ENCODE measurements around the gene AGR2.

The AGR2 gene

GRCh38 chr7:16847381-16847860 is 42.6 kb upstream of the AGR2 start:
- H3K4me3 ChIP-seq (ENCODE audit: low read depth, low read length): no peak overlapping the region
- TF ChIP-seq CTCF (IDR thresholded peaks at IDR 0.05; ENCODE audit: low read depth, low read length) (no peak), MYC (IDR thresholded peaks at IDR 0.05; ENCODE audit: low read depth, low read length) (no peak)
- no peak for DNase-seq (ENCODE audit: low read depth)

DNA sequence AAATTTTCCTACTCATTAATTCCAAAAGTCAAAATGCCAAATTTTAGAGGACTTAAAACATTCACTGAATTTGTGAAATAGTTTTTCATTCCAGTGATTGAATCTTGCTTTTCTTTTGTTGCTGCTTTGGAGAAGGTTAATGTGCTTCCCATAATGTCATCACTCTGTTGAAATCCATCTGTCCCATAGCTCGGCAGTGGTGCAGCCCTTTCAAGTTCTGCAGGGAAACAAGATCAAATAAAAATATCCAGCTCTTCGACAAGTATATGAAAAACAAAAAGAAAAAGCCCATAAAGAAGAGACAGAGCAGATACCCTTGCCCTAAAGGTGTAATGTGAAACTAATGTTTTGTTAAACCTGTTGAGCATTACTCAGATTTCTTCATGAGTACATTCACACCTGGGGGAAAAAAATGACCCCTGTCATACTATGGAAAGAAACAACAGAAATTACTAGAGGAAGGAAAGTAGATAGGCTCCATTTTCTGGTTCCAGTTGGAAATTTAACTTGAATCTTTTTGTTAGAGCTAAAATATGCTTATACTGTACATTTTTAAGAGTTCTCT is 41.9 kb upstream of the AGR2 start:
- no peak overlapping the region for H3K4me3 ChIP-seq (ENCODE audit: low read depth, low read length)
- DNase-seq (ENCODE audit: low read depth): no peak
- no peak for TF ChIP-seq MAX (IDR thresholded peaks at IDR 0.05; ENCODE audit: low read depth, low read length)
- TF ChIP-seq CTCF (IDR thresholded peaks at IDR 0.05; ENCODE audit: low read depth, low read length): no peak
- TF ChIP-seq POLR2A (IDR thresholded peaks at IDR 0.05; ENCODE audit: extremely low read depth, insufficient read length): no peak
- TF ChIP-seq MYC (IDR thresholded peaks at IDR 0.05; ENCODE audit: low read depth, low read length): no peak

GRCh38 chr7:16845746-16846145 is 40.9 kb upstream of the AGR2 start:
- H3K4me3 ChIP-seq (ENCODE audit: low read depth, low read length): no peak overlapping the region
- TF ChIP-seq MAX (IDR thresholded peaks at IDR 0.05; ENCODE audit: low read depth, low read length) (no peak), CTCF (IDR thresholded peaks at IDR 0.05; ENCODE audit: low read depth, low read length) (no peak), POLR2A (IDR thresholded peaks at IDR 0.05; ENCODE audit: extremely low read depth, insufficient read length) (no peak), MYC (IDR thresholded peaks at IDR 0.05; ENCODE audit: low read depth, low read length) (no peak)
- DNase-seq (ENCODE audit: low read depth): no peak

DNA sequence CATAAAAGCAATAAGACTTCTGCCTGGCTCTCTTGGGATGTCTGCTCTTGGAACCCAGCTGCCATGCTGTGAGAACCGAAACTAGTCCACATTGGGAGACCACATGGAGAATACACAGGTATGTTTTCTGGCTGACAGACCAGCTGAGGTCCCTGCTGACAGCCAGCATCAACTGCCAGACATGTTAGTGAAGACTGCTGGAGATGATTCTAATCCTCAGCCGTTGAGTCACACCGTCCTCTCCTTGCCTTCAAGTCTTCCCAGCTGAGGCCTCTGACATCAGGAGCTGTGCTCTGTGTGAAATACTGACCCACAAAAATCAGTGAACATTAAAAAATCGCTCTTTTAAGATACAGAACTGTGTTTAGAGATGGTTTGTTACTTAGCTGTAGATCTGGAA is 36.9 kb upstream of the AGR2 start:
- no peak for DNase-seq (ENCODE audit: low read depth)
- no peak for TF ChIP-seq MYC (IDR thresholded peaks at IDR 0.05; ENCODE audit: low read depth, low read length)
- H3K4me3 ChIP-seq (ENCODE audit: low read depth, low read length): no peak overlapping the region

- H3K4me3 ChIP-seq (ENCODE audit: low read depth, low read length): no peak overlapping the region
- DNase-seq (ENCODE audit: low read depth): no peak
- no peak for TF ChIP-seq POLR2A (IDR thresholded peaks at IDR 0.05; ENCODE audit: extremely low read depth, insufficient read length)
- TF ChIP-seq MAX (IDR thresholded peaks at IDR 0.05; ENCODE audit: low read depth, low read length): no peak
- TF ChIP-seq CTCF (IDR thresholded peaks at IDR 0.05; ENCODE audit: low read depth, low read length): no peak
- TF ChIP-seq MYC (IDR thresholded peaks at IDR 0.05; ENCODE audit: low read depth, low read length): no peak
Observed at GRCh38 chr7:16840094-16840493, 35.3 kb upstream of the AGR2 start.

- TF ChIP-seq MAX (IDR thresholded peaks at IDR 0.05; ENCODE audit: low read depth, low read length): no peak
- H3K4me3 ChIP-seq (ENCODE audit: low read depth, low read length): no peak overlapping the region
- no peak for DNase-seq (ENCODE audit: low read depth)
Observed at GRCh38 chr7:16839646-16840045, 34.8 kb upstream of the AGR2 start.

DNA sequence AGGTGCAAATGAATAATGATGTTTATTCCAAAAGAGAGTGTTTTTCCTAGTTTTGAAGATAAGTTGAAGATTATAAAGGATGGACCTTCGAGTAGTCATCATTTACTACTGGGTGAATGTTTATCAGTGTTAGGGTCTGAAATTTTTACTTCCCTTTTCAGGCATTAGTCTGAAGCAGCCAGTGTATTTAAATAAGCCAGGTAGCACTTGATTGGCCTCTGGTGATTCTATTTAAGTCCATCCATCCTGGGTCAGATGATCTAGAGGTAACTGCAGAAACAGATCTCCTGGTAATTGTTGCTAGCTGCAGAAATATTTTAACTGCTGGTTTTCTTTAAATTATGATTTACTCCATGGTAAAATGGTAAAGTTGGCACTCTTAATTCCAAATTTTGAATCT is 34.1 kb upstream of the AGR2 start:
- TF ChIP-seq MAX (IDR thresholded peaks at IDR 0.05; ENCODE audit: low read depth, low read length) (no peak), MYC (IDR thresholded peaks at IDR 0.05; ENCODE audit: low read depth, low read length) (no peak), CTCF (IDR thresholded peaks at IDR 0.05; ENCODE audit: low read depth, low read length) (no peak), POLR2A (IDR thresholded peaks at IDR 0.05; ENCODE audit: extremely low read depth, insufficient read length) (no peak)
- no peak for DNase-seq (ENCODE audit: low read depth)
- H3K4me3 ChIP-seq (ENCODE audit: low read depth, low read length): no peak overlapping the region

Measured in NB4 (cell line).